ENCODE measurements around the gene APBA3.

APBA3 gene

DNA sequence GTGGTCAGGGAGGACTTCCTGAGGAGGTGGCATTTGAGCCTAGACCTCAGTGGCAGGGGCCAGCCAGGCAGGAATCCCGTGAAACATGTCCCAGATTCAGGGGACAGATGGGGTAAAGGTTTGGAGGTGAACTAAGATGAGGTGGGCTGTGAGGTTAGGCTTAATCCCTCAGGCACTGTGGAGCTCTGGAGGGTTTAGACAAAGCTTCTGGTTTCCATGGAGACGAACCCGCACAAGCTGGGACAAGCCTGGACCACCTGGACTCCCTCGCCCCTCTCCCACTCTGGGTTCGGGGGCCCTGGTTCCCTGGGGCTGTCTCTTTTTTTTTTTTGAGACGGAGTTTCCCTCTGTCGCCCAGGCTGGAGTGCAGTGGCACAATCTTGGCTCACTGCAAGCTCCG lies 37.6 kb downstream of the APBA3 start:
- DNase-seq (ENCODE audit: low read depth) = no peak
- TF ChIP-seq, protein P1, sequence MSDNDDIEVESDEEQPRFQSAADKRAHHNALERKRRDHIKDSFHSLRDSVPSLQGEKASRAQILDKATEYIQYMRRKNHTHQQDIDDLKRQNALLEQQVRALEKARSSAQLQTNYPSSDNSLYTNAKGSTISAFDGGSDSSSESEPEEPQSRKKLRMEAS (IDR thresholded peaks at IDR 0.05; ENCODE audit: low read depth, low read length) = no peak
- no peak for TF ChIP-seq POLR2A (IDR thresholded peaks at IDR 0.05; ENCODE audit: extremely low read depth, insufficient read length)
- TF ChIP-seq, protein P2, sequence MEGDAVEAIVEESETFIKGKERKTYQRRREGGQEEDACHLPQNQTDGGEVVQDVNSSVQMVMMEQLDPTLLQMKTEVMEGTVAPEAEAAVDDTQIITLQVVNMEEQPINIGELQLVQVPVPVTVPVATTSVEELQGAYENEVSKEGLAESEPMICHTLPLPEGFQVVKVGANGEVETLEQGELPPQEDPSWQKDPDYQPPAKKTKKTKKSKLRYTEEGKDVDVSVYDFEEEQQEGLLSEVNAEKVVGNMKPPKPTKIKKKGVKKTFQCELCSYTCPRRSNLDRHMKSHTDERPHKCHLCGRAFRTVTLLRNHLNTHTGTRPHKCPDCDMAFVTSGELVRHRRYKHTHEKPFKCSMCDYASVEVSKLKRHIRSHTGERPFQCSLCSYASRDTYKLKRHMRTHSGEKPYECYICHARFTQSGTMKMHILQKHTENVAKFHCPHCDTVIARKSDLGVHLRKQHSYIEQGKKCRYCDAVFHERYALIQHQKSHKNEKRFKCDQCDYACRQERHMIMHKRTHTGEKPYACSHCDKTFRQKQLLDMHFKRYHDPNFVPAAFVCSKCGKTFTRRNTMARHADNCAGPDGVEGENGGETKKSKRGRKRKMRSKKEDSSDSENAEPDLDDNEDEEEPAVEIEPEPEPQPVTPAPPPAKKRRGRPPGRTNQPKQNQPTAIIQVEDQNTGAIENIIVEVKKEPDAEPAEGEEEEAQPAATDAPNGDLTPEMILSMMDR (IDR thresholded peaks at IDR 0.05; ENCODE audit: low read depth, low read length) = no peak
- no peak for TF ChIP-seq MYC (IDR thresholded peaks at IDR 0.05; ENCODE audit: low read depth, low read length)
- H3K4me3 ChIP-seq (ENCODE audit: low read depth, low read length) = no peak overlapping the region

DNA sequence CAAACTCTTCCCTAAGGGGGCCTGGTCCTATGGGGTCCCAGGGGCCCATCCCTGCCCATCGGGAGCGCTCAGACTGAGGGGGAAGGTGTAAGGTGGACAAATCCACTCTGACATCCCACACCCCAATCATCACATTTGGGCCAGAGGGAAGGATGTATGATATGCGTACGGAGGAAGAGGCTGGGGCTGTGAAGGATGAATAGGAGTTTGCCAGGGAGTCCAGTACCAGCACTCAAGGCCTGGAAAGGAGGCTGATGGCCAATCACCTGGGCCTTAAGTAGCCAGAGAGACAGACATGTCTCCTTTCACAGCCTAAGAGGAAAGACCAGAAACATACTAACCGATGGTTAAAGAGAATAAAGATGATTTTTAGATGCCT lies 38.4 kb downstream of the APBA3 start:
- no peak for DNase-seq (ENCODE audit: low read depth)
- no peak overlapping the region for H3K4me3 ChIP-seq (ENCODE audit: low read depth, low read length)
- TF ChIP-seq, protein P2 (IDR thresholded peaks at IDR 0.05; ENCODE audit: low read depth, low read length) = no peak
- TF ChIP-seq, protein P1 (IDR thresholded peaks at IDR 0.05; ENCODE audit: low read depth, low read length) = no peak
- no peak for TF ChIP-seq POLR2A (IDR thresholded peaks at IDR 0.05; ENCODE audit: extremely low read depth, insufficient read length)
- TF ChIP-seq MYC (IDR thresholded peaks at IDR 0.05; ENCODE audit: low read depth, low read length) = no peak

DNA sequence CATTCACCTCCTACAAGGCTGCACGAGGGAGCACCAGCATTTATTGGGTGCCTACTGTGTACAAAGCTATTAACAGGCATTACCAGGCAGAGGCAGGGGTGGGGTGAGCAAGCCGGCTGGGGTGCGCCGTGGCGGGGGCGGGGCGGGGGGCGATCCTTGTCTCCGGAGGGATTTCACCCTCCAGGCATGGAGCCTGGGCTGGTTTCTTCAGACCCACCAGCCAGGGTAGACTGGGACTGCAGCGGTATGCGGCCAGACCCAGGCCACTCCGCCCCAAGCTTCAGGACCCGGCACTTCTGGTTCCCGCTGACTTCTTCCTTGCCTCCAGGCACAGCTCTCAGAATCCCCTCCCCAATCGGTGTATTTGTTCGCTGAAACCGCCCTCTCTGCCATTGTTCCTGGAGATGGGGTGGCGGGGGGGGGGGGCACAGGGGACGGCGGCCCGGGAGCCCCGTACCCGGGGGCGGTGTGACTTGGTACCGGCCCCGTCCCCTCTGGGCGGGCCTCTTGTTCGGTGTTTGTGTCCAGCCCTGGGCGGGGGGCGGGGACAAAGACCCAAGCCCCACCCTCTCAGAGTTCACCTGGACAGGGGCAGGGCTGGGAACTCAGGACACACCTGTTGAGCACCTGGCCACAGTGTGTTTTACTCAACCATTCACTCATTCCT lies 38.9 kb downstream of the APBA3 start:
- no peak overlapping the region for H3K4me3 ChIP-seq (ENCODE audit: low read depth, low read length)
- TF ChIP-seq MYC (IDR thresholded peaks at IDR 0.05; ENCODE audit: low read depth, low read length) = no peak
- TF ChIP-seq, protein P1 (IDR thresholded peaks at IDR 0.05; ENCODE audit: low read depth, low read length) = no peak
- TF ChIP-seq POLR2A (IDR thresholded peaks at IDR 0.05; ENCODE audit: extremely low read depth, insufficient read length) = no peak
- TF ChIP-seq, protein P2 (IDR thresholded peaks at IDR 0.05; ENCODE audit: low read depth, low read length) = no peak
- DNase-seq (ENCODE audit: low read depth) = no peak

DNA sequence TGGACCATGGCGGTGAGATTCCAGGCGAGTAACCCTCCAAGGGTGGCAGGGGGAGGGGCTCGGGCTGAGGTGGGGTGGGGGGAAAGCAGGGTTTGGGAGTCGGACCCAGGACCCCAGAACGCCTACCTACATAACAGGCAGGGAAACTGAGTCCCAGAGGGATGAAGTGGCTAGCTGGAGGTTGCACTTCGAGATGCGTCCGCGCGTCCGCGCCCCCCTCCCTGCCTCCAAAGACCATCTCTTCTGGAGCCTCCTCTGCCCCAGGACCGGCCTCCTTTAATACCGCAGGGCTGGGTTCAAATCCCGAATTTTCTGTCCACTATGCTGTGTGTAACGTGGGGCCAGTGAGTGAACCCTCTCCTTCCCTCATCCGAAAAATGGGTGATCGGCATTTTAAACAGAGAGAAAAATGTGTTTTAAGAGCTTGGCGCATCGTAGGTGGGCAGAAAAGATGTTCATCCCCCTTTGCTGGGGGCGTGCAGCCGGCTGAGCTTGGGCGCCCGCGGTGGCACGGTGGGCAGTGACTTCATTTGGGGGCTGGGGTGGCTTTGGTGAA lies 39.5 kb downstream of the APBA3 start:
- H3K4me3 ChIP-seq (ENCODE audit: low read depth, low read length) = no peak overlapping the region
- DNase-seq (ENCODE audit: low read depth) = no peak
- TF ChIP-seq, protein P1 (IDR thresholded peaks at IDR 0.05; ENCODE audit: low read depth, low read length) = no peak
- TF ChIP-seq POLR2A (IDR thresholded peaks at IDR 0.05; ENCODE audit: extremely low read depth, insufficient read length) (no peak), MYC (IDR thresholded peaks at IDR 0.05; ENCODE audit: low read depth, low read length) (no peak)
- TF ChIP-seq, protein P2 (IDR thresholded peaks at IDR 0.05; ENCODE audit: low read depth, low read length) = no peak

DNA sequence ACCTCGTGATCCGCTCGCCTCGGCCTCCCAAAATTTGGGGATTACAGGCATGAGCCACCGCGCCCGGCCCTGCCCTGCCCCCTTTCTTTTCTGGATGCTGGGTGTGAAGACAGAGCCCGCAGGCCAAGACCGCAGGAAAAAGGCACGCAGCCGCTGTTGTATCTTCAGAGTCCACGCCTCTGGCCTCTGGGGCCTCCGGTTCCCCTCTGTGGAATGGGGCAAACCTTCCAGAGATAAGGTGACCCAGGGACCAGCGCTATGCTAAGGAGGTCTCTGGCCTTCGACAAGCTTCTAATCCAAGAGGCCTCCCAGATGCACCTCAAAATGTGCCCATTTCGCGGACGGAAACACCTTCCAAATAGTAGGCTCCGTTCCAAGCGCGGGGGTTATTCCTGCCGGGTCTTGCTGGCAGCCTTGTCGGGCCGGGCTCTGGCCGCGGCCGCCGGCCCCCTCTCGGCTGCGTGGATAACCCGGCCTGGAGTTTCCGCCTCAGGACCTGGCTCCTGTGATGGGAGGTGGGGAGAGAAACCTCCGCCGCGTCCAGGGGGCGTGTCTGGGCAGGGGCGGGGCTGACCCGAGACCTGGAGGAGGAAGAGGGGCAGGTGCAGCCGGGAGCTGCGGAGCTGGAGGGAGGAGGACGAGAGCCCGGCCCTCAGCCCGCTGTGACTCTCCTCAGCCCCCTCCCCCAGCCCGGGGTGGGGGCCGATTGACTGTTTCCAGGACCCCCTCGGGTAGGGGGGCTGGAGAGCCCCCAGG lies 40.2 kb downstream of the APBA3 start:
- H3K4me3 ChIP-seq (ENCODE audit: low read depth, low read length) = no peak overlapping the region
- TF ChIP-seq MYC (IDR thresholded peaks at IDR 0.05; ENCODE audit: low read depth, low read length) (no peak), POLR2A (IDR thresholded peaks at IDR 0.05; ENCODE audit: extremely low read depth, insufficient read length) (no peak)
- TF ChIP-seq, protein P1 (IDR thresholded peaks at IDR 0.05; ENCODE audit: low read depth, low read length) = no peak
- TF ChIP-seq, protein P2 (IDR thresholded peaks at IDR 0.05; ENCODE audit: low read depth, low read length) = no peak

More for the DNA sequence above, 40.2 kb downstream of the APBA3 start:
- peak; percentile 78 for DNase-seq (ENCODE audit: low read depth)

All from NB4 (cell line).